Measurements from ENCODE around the gene PPP1R27.

The PPP1R27 gene

GRCh38 chr17:81810476-81810875 lies 24.4 kb downstream of the PPP1R27 start:
- H3K4me3 ChIP-seq (ENCODE audit: low read depth, low read length), result no peak overlapping the region
- in situ Hi-C loops (cut with HindIII; ENCODE audit: low sequenced_read_pairs), result no loop called here
- DNase-seq (ENCODE audit: low read depth), result no peak
- TF ChIP-seq, protein P1, sequence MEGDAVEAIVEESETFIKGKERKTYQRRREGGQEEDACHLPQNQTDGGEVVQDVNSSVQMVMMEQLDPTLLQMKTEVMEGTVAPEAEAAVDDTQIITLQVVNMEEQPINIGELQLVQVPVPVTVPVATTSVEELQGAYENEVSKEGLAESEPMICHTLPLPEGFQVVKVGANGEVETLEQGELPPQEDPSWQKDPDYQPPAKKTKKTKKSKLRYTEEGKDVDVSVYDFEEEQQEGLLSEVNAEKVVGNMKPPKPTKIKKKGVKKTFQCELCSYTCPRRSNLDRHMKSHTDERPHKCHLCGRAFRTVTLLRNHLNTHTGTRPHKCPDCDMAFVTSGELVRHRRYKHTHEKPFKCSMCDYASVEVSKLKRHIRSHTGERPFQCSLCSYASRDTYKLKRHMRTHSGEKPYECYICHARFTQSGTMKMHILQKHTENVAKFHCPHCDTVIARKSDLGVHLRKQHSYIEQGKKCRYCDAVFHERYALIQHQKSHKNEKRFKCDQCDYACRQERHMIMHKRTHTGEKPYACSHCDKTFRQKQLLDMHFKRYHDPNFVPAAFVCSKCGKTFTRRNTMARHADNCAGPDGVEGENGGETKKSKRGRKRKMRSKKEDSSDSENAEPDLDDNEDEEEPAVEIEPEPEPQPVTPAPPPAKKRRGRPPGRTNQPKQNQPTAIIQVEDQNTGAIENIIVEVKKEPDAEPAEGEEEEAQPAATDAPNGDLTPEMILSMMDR (IDR thresholded peaks at IDR 0.05; ENCODE audit: low read depth, low read length, missing control alignments), result no peak

GRCh38 chr17:81809556-81809998 lies 25.3 kb downstream of the PPP1R27 start:
- in situ Hi-C loops (cut with HindIII; ENCODE audit: low sequenced_read_pairs), result no loop called here
- no peak overlapping the region for H3K4me3 ChIP-seq (ENCODE audit: low read depth, low read length)
- DNase-seq (ENCODE audit: low read depth), result no peak
- TF ChIP-seq, protein P1 (IDR thresholded peaks at IDR 0.05; ENCODE audit: low read depth, low read length, missing control alignments), result no peak

DNA sequence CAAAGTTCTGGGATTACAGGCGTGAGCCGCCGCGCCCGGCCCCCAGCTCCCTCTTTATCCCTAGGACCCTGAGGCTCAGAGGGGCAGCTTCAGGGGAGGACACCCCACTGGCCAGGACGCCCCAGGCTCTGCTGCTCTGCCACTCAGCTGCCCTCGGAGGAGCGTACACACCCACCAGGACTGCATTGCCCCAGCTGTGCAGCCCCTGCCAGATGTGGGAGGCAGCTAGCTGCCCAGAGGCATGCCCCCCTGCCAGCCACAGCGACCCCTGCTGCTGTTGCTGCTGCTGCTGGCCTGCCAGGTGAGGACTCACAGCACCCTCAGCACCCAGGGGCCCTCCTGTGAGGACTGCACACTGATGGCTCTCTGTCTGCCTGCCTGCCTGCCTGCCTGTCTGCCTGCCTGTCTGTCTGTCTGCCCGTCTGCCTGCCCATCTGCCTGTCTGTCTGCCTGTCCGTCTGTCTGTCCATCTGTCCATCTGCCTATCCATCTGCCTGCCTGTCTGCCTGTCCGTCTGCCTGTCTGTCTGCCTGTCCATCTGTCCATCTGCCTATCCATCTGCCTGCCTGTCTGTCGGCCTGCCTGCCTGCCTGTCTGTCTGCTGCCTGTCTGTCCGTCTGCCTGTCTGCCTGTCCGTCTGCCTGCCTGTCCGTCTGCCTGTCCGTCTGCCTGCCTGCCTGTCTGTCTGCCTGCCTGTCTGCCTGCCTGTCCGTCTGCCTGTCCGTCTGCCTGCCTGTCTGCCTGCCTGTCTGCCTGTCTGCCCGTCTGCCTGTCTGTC lies 25.9 kb downstream of the PPP1R27 start:
- TF ChIP-seq, protein P1 (IDR thresholded peaks at IDR 0.05; ENCODE audit: low read depth, low read length, missing control alignments), result no peak
- no peak overlapping the region for H3K4me3 ChIP-seq (ENCODE audit: low read depth, low read length)
- in situ Hi-C loops (cut with HindIII; ENCODE audit: low sequenced_read_pairs), result no loop called here
- no peak for DNase-seq (ENCODE audit: low read depth)

GRCh38 chr17:81807839-81808238 lies 27.0 kb downstream of the PPP1R27 start:
- DNase-seq (ENCODE audit: low read depth), result no peak
- in situ Hi-C loops (cut with HindIII; ENCODE audit: low sequenced_read_pairs), result no loop called here
- no peak overlapping the region for H3K4me3 ChIP-seq (ENCODE audit: low read depth, low read length)
- TF ChIP-seq, protein P1 (IDR thresholded peaks at IDR 0.05; ENCODE audit: low read depth, low read length, missing control alignments), result no peak

GRCh38 chr17:81807210-81807719 lies 27.6 kb downstream of the PPP1R27 start:
- in situ Hi-C loops (cut with HindIII; ENCODE audit: low sequenced_read_pairs), result no loop called here
- DNase-seq (ENCODE audit: low read depth), result no peak
- H3K4me3 ChIP-seq (ENCODE audit: low read depth, low read length), result no peak overlapping the region
- TF ChIP-seq, protein P1 (IDR thresholded peaks at IDR 0.05; ENCODE audit: low read depth, low read length, missing control alignments), result no peak

- no peak overlapping the region for H3K4me3 ChIP-seq (ENCODE audit: low read depth, low read length)
- in situ Hi-C loops (cut with HindIII; ENCODE audit: low sequenced_read_pairs), result no loop called here
- no peak for DNase-seq (ENCODE audit: low read depth)
- TF ChIP-seq, protein P1 (IDR thresholded peaks at IDR 0.05; ENCODE audit: low read depth, low read length, missing control alignments), result no peak
These were observed 28.2 kb downstream of the PPP1R27 start for GRCh38 chr17:81806461-81807209.
